Measurements from ENCODE around the gene RTP2. TPM values are rescaled to one million over a fixed set of nuclear protein-coding genes. Genes with fewer than 3 reads are reported as not detected.

RTP2 gene
- total RNA-seq, 4 donors from 2014 or later: not detected

- Histone ChIP-seq H3K36me3 (no peaks in the 10 kb centered on the region), H3K27me3 (peaks cover 23% of the 10 kb centered on the region), H3K4me1 (no peaks in the 10 kb centered on the region), H3K4me3 (no peak overlapping the region), H3K9me3 (no peaks in the 10 kb centered on the region), H3K27ac (no peak overlapping the region)
- no peak for TF ChIP-seq CTCF (IDR thresholded peaks at IDR 0.05)
- DNase-seq (ENCODE audit: low spot score in 2 of 2): no peak
- 50% methylated on average over 1 of the region's 1 CpG for WGBS
These were observed 24.8 kb downstream of the RTP2 start for GRCh38 chr3:187677604-187678003.

- DNase-seq (ENCODE audit: low spot score in 2 of 2): no peak
- H3K4me3 ChIP-seq: no peak overlapping the region
- H3K36me3 ChIP-seq: no peaks in the 10 kb centered on the region
- H3K27me3 ChIP-seq: peaks cover 58% of the 10 kb centered on the region
- TF ChIP-seq EP300 (IDR thresholded peaks at IDR 0.05) (no peak), CTCF (IDR thresholded peaks at IDR 0.05) (no peak), POLR2A (IDR thresholded peaks at IDR 0.05) (no peak), POLR2AphosphoS5 (IDR thresholded peaks at IDR 0.05) (no peak)
- 67% methylated on average over 3 of the region's 3 CpGs for WGBS
- H3K9me3 ChIP-seq: no peaks in the 10 kb centered on the region
- no peaks in the 10 kb centered on the region for H3K4me1 ChIP-seq
- no peak overlapping the region for H3K27ac ChIP-seq
These were observed 29.3 kb downstream of the RTP2 start for GRCh38 chr3:187673012-187673411.

GRCh38 chr3:187669675-187670504 is 32.5 kb downstream of the RTP2 start, which contains the start of gene SST:
TSS of gene SST (minus strand) at chr3:187670394. CDS start at chr3:187670291, 103 bp downstream.
- Histone ChIP-seq H3K36me3 (no peaks in the 10 kb centered on the region), H3K9me3 (no peaks in the 10 kb centered on the region), H3K4me1 (no peaks in the 10 kb centered on the region), H3K4me3 (no peak within 1 kb of the TSS), H3K27me3 (peaks cover 64% of the 10 kb centered on the region), H3K27ac (no peak within 1 kb of the TSS)
- no peak for TF ChIP-seq POLR2AphosphoS5 (IDR thresholded peaks at IDR 0.05)
- no peak for TF ChIP-seq POLR2A (IDR thresholded peaks at IDR 0.05)
- TF ChIP-seq CTCF (IDR thresholded peaks at IDR 0.05): no peak
- TF ChIP-seq EP300 (IDR thresholded peaks at IDR 0.05): no peak
- WGBS: 16% methylated on average over 39 of the region's 46 CpGs
- no peak for DNase-seq (ENCODE audit: low spot score in 2 of 2)

- H3K27me3 ChIP-seq: peaks cover 45% of the 10 kb centered on the region
- DNase-seq (ENCODE audit: low spot score in 2 of 2): no peak
- no peaks in the 10 kb centered on the region for H3K4me1 ChIP-seq
- no peak overlapping the region for H3K27ac ChIP-seq
- no peak overlapping the region for H3K4me3 ChIP-seq
- TF ChIP-seq EP300 (IDR thresholded peaks at IDR 0.05): no peak
- no peak for TF ChIP-seq POLR2A (IDR thresholded peaks at IDR 0.05)
- TF ChIP-seq POLR2AphosphoS5 (IDR thresholded peaks at IDR 0.05): no peak
- TF ChIP-seq CTCF (IDR thresholded peaks at IDR 0.05): no peak
- no peaks in the 10 kb centered on the region for H3K9me3 ChIP-seq
- no peaks in the 10 kb centered on the region for H3K36me3 ChIP-seq
These were observed 34.8 kb downstream of the RTP2 start for GRCh38 chr3:187667526-187667925.

GRCh38 chr3:187665764-187666402 is 36.5 kb downstream of the RTP2 start:
- TF ChIP-seq CTCF (IDR thresholded peaks at IDR 0.05) (no peak), EP300 (IDR thresholded peaks at IDR 0.05) (no peak), POLR2AphosphoS5 (IDR thresholded peaks at IDR 0.05) (no peak), POLR2A (IDR thresholded peaks at IDR 0.05) (no peak)
- DNase-seq (ENCODE audit: low spot score in 2 of 2): no peak
- no peaks in the 10 kb centered on the region for H3K9me3 ChIP-seq
- no peaks in the 10 kb centered on the region for H3K4me1 ChIP-seq
- no peak overlapping the region for H3K4me3 ChIP-seq
- no peak overlapping the region for H3K27ac ChIP-seq
- 54% methylated on average over 3 of the region's 3 CpGs for WGBS
- peaks cover 30% of the 10 kb centered on the region for H3K27me3 ChIP-seq
- H3K36me3 ChIP-seq: no peaks in the 10 kb centered on the region

All from suprapubic skin (tissue), 4 donors.